GM23338 (cell line): ENCODE measurements around the gene PPP4R3A. TPM values are rescaled to one million over a fixed set of nuclear protein-coding genes. Genes with fewer than 3 reads are reported as not detected.

Source experiments
- ATAC-seq: fragments of 200-7000 bp; cut with Tn5 transposase; 3 replicates; pipeline ENCODE4 v1.9.1; 2020
- DNase-seq: peaks from one replicate; pipeline ENCODE4 v3.0.0-alpha.2; 2015; ENCODE audit warnings: low spot score
- H2AFZ ChIP-seq: fragments of 200-600 bp; sonication (generic); 2 replicates; pipeline ENCODE4 v1.8.0; 2016; ENCODE audit warnings: antibody characterized with exemption, mild to moderate bottlenecking, moderate library complexity
- H3F3A ChIP-seq: fragments of 200-600 bp; sonication (generic); replicated peaks from 2 replicates; pipeline ENCODE4 v1.8.0; 2017; ENCODE audit warnings: antibody characterized with exemption, mixed run types, low read depth
- H3K27ac ChIP-seq: fragments of 200-600 bp; sonication (generic); 2 replicates; pipeline ENCODE4 v1.6.1; 2016; ENCODE audit warnings: low read depth
- H3K27me3 ChIP-seq: fragments of 200-600 bp; sonication (generic); 2 replicates; pipeline ENCODE4 v1.8.0; 2016; ENCODE audit warnings: mild to moderate bottlenecking, mixed run types, moderate library complexity; ENCODE audit not compliant: insufficient read depth
- H3K36me3 ChIP-seq: fragments of 200-600 bp; sonication (generic); 2 replicates; pipeline ENCODE4 v1.8.0; 2016; ENCODE audit warnings: mild to moderate bottlenecking; ENCODE audit not compliant: insufficient read depth
- H3K4me1 ChIP-seq: fragments of 200-600 bp; sonication (generic); 2 replicates; pipeline ENCODE4 v1.8.0; 2016; ENCODE audit warnings: mild to moderate bottlenecking, moderate library complexity; ENCODE audit not compliant: insufficient read depth
- H3K4me2 ChIP-seq: fragments of 200-600 bp; sonication (generic); 2 replicates; pipeline ENCODE4 v1.7.1; 2017; ENCODE audit warnings: mixed run types
- H3K4me3 ChIP-seq: fragments of 200-600 bp; sonication (generic); 2 replicates; pipeline ENCODE4 v1.6.1; 2016; ENCODE audit warnings: mixed run types
- H3K79me2 ChIP-seq: fragments of 200-600 bp; sonication (generic); replicated peaks from 2 replicates; pipeline ENCODE4 v1.8.0; 2017; ENCODE audit warnings: mild to moderate bottlenecking; ENCODE audit not compliant: insufficient read depth
- H3K9me2 ChIP-seq: fragments of 200-600 bp; sonication (generic); 2 replicates; pipeline ENCODE4 v1.8.0; 2017; ENCODE audit not compliant: insufficient read depth
- H4K20me1 ChIP-seq: fragments of 200-600 bp; sonication (generic); replicated peaks from 2 replicates; pipeline ENCODE4 v1.8.0; 2017; ENCODE audit warnings: mild to moderate bottlenecking; ENCODE audit not compliant: insufficient read depth
- H3K27ac Mint-ChIP-seq: 2 replicates; pipeline ENCODE4 v1.8.0; 2020; ENCODE audit warnings: inconsistent platforms, mild to moderate bottlenecking, moderate library complexity, mixed read lengths
- H3K27me3 Mint-ChIP-seq: 3 replicates; pipeline ENCODE4 v1.8.0; 2022; ENCODE audit warnings: low read depth, mild to moderate bottlenecking, moderate library complexity, mixed read lengths, inconsistent platforms; ENCODE audit not compliant: insufficient read depth, poor library complexity
- H3K36me3 Mint-ChIP-seq: 3 replicates; pipeline ENCODE4 v1.8.0; 2021; ENCODE audit warnings: low read depth, mild to moderate bottlenecking, inconsistent platforms, moderate library complexity, mixed read lengths
- H3K4me1 Mint-ChIP-seq: 3 replicates; pipeline ENCODE4 v1.8.0; 2020; ENCODE audit warnings: mild to moderate bottlenecking, inconsistent platforms, mixed read lengths
- H3K4me3 Mint-ChIP-seq: 3 replicates; pipeline ENCODE4 v1.8.0; 2021; ENCODE audit warnings: moderate library complexity, mild to moderate bottlenecking, inconsistent platforms, mixed read lengths
- H3K9me3 Mint-ChIP-seq: 3 replicates; pipeline ENCODE4 v1.8.0; 2020; ENCODE audit warnings: moderate library complexity, mild to moderate bottlenecking, inconsistent platforms, mixed read lengths
- CTCF ChIP-seq, 2 experiments: fragments of 200-600 bp in 1 of 2; sonication (generic) in 1 of 2; conservative IDR thresholded peaks; 2 replicates each; pipeline versions ENCODE4 v1.5.1 to v1.6.1; 2016 to 2017; ENCODE audit warnings: antibody characterized with exemption in 2 of 2, low read depth in 2 of 2, mild to moderate bottlenecking in 2 of 2, moderate library complexity in 1 of 2
- ETS1 ChIP-seq: IDR thresholded peaks from 2 replicates; pipeline ENCODE4 v1.6.1; 2016; ENCODE audit warnings: antibody characterized with exemption
- EZH2 ChIP-seq: fragments of 200-600 bp; sonication (generic); IDR thresholded peaks from one replicate; pipeline ENCODE4 v1.8.0; 2017; ENCODE audit warnings: antibody characterized with exemption, mild to moderate bottlenecking, low read depth; ENCODE audit not compliant: unreplicated experiment
- EZH2phosphoT487 ChIP-seq: fragments of 200-600 bp; sonication (generic); IDR thresholded peaks from one replicate; pipeline ENCODE4 v1.8.1; 2018; ENCODE audit warnings: antibody characterized with exemption; ENCODE audit not compliant: unreplicated experiment
- JUNB ChIP-seq: IDR thresholded peaks from one replicate; pipeline ENCODE4 v1.6.1; 2016; ENCODE audit warnings: antibody characterized with exemption; ENCODE audit not compliant: unreplicated experiment
- NANOG ChIP-seq: IDR thresholded peaks from 2 replicates; pipeline ENCODE4 v1.6.1; 2016; ENCODE audit warnings: antibody characterized with exemption, borderline replicate concordance
- POLR2AphosphoS5 ChIP-seq: IDR thresholded peaks from 2 replicates; pipeline ENCODE4 v1.6.1; 2016; ENCODE audit warnings: antibody characterized with exemption, low read depth
- REST ChIP-seq: IDR thresholded peaks from one replicate; pipeline ENCODE4 v1.6.1; 2018; ENCODE audit warnings: antibody characterized with exemption; ENCODE audit not compliant: unreplicated experiment
- STAT1 ChIP-seq: IDR thresholded peaks from one replicate; pipeline ENCODE4 v1.6.1; 2016; ENCODE audit warnings: antibody characterized with exemption; ENCODE audit not compliant: unreplicated experiment
- ZNF114 ChIP-seq: fragments of 250-450 bp; sonication (Bioruptor Pico); IDR thresholded peaks from 2 replicates; pipeline ENCODE4 v1.5.0; 2020; ENCODE audit warnings: mild to moderate bottlenecking, moderate library complexity
- ZNF331 ChIP-seq: fragments of 250-450 bp; sonication (Bioruptor Pico); IDR thresholded peaks from 2 replicates; pipeline ENCODE4 v1.5.0; 2020; ENCODE audit warnings: low read depth, mild to moderate bottlenecking, moderate library complexity
- polyA plus RNA-seq: library from polyadenylated mRNA; unstranded; fragments of >200 nt; fragmentation: Nextera tagmentation; extraction: Ambion mirVana; gene quantifications from 2 replicates; pipeline ENCODE4 v1.2.1, GENCODE V29; 2016
- total RNA-seq: library from RNA; depleted of rRNA; stranded (reverse); fragments of >200 nt; shearing (Covaris generic); gene quantifications from 2 replicates; pipeline ENCODE4 v1.2.3, GENCODE V29; 2014

The PPP4R3A gene
- total and polyA plus RNA-seq, 2 experiments from 2014 or later: 50.3 to 128 TPM

DNA sequence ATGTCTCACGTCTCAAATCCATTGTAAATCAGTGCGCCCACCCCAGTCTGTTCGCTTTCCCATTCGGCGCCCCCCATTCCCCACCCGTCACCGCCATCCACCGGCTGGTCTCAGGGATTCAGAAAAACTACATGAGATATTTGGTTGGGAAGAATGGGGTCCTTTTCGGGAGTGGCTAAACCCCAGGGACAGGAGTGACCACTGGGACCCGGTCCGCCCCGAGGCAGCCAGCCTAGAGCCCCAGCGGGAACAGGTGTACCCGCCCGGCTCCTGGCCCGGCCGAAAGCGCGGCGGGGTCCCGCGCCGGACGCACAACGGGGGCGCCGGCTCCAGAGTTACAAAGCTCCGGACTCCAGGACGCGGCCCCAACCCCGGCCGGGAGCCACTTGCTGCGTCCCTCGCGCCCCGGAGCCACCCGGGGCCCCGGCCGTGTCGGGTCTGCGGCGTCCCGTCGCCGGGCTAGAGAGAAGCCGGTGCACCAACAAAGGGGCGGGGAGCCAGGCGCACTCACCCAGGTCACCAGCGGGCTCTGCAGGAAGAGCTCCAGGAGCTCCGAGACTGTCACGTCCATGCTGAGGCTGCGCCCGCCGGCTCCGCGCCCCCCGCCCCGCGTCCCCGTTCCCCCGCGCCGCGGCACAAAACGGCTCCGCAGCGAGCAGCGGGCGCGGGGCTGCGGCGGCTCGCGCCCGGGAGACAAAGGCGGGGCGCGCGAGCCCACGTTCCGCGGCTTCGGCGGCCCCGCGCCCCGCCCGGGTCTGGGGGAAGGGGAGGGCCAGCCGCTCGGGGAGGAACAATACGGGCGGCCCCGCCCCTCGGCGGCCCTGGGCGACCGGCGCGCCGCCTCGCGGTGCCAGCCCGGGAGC, 92.8 kb downstream of the PPP4R3A start, which contains the start of gene CCDC88C:
Gene CCDC88C, minus strand, starts transcription at position 701 of the 863 bp plus-strand sequence. Its CDS starts 130 bp downstream, at position 571.
- Mint-ChIP-seq H3K27ac (0 out of 2 replicates have a peak within 1 kb of the TSS, but pooled peaks have one; percentile 56), H3K9me3 (no peaks in the 10 kb centered on the region), H3K4me1 (peaks cover 38% of the 10 kb centered on the region), H3K27me3 (peaks cover 15% of the 10 kb centered on the region), H3K36me3 (peaks cover 27% of the 10 kb centered on the region; the same call in 2 of the 3 replicates), H3K4me3 (peak within 1 kb of the TSS; percentile 82)
- TF ChIP-seq EZH2phosphoT487: no peak
- peak; percentile 37; the same call in 1 of the 2 replicates for TF ChIP-seq POLR2AphosphoS5
- peak in 1 of 2 experiments; percentile 13; a peak in 1 of 4 replicates for TF ChIP-seq CTCF (conservative IDR thresholded peaks at IDR 0.05; ENCODE audit: low read depth in 2 of 2)
- peak within 1 kb of the TSS; percentile 96 for H3K4me2 ChIP-seq
- peaks cover 5% of the 10 kb centered on the region; the same call in 1 of the 2 replicates for H3K27me3 ChIP-seq
- ATAC-seq: peak; percentile 12
- H4K20me1 ChIP-seq: 0 out of 2 replicates have a peak, but pooled peaks cover under 1% of the 10 kb centered on the region
- H2AFZ ChIP-seq: peak within 1 kb of the TSS; percentile 92
- no peak within 1 kb of the TSS for H3K27ac ChIP-seq
- H3K79me2 ChIP-seq: peaks cover 39% of the 10 kb centered on the region
- peaks cover 13% of the 10 kb centered on the region for H3F3A ChIP-seq
- H3K4me1 ChIP-seq: peaks cover 36% of the 10 kb centered on the region
- DNase-seq: peak; percentile 71
- H3K9me2 ChIP-seq: no peaks in the 10 kb centered on the region
- H3K36me3 ChIP-seq: no peaks in the 10 kb centered on the region
- peak within 1 kb of the TSS; percentile 91 for H3K4me3 ChIP-seq

GRCh38 chr14:91416744-91417119, 93.4 kb downstream of the PPP4R3A start:
- H3K9me3 Mint-ChIP-seq: no peaks in the 10 kb centered on the region
- H3K4me1 Mint-ChIP-seq: peaks cover 38% of the 10 kb centered on the region
- ATAC-seq (no peak), DNase-seq (peak; percentile 51)
- peak overlapping the region; percentile 91 for H3K4me3 ChIP-seq
- peaks cover 15% of the 10 kb centered on the region for H3K27me3 Mint-ChIP-seq
- H3F3A ChIP-seq: peaks cover 13% of the 10 kb centered on the region
- TF ChIP-seq POLR2AphosphoS5: no peak
- no peak for TF ChIP-seq CTCF (conservative IDR thresholded peaks at IDR 0.05; ENCODE audit: low read depth in 2 of 2)
- no peak for TF ChIP-seq EZH2phosphoT487
- TF ChIP-seq EZH2: no peak
- no peak for TF ChIP-seq ZNF114
- no peak for TF ChIP-seq REST
- no peak for TF ChIP-seq JUNB
- TF ChIP-seq NANOG: no peak
- no peak for TF ChIP-seq ETS1
- no peak for TF ChIP-seq ZNF331 (CRISPR knock-in tag)
- no peak for TF ChIP-seq STAT1
- H3K27me3 ChIP-seq: peaks cover 5% of the 10 kb centered on the region; the same call in 1 of the 2 replicates
- H3K4me2 ChIP-seq: peak overlapping the region; percentile 96
- H2AFZ ChIP-seq: peak overlapping the region; percentile 74
- peaks cover 45% of the 10 kb centered on the region for H3K79me2 ChIP-seq
- H3K36me3 Mint-ChIP-seq: peaks cover 27% of the 10 kb centered on the region; the same call in 2 of the 3 replicates
- H3K4me3 Mint-ChIP-seq: peak overlapping the region; percentile 82
- H3K27ac ChIP-seq: no peak overlapping the region
- 0 out of 2 replicates have a peak, but pooled peaks cover 3% of the 10 kb centered on the region for H4K20me1 ChIP-seq
- peaks cover 36% of the 10 kb centered on the region for H3K4me1 ChIP-seq
- H3K36me3 ChIP-seq: no peaks in the 10 kb centered on the region
- 0 out of 2 replicates have a peak overlapping the region, but pooled peaks have one; percentile 56 for H3K27ac Mint-ChIP-seq
- no peaks in the 10 kb centered on the region for H3K9me2 ChIP-seq
